NCI-H2029 treated with DMSO at 0.1 percent for 48 hours (cell line): ENCODE measurements around the gene UNC119B.
A peak's percentile ranks its signal among the peaks of the same experiment; 100 is the strongest.
"Not testable (repeated sequence)": the region's sequence is repeated elsewhere in the genome, so short reads cannot be mapped to it uniquely, and the experiment has no call there.

Source experiments
- DNase-seq: peaks from one replicate; lab custom pipeline; 2025; lab: John Stamatoyannopoulos, UW

UNC119B gene

GRCh38 chr12:120710031-120710804 lies at the start of gene UNC119B:
UNC119B (plus strand) TSS chr12:120710458; CDS start chr12:120710475, 17 bp downstream.
- peak; percentile 19 for DNase-seq

DNA sequence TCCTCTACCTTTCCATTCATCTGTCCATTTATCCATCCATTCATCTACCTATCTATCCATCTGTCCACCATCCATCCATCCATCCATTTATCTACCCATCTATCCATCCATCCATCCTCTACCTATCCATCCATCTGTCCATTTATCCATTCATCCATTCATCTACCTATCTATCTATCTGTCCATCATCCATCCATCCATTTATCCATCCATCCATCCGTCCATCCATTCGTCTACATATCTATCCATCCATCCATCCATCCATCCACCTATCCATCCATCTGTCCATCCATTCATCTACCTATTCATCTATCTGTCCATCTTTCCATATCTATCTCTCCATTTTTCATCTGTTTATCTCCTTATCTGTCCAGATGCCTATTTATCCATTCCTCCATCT lies 48.8 kb upstream of the UNC119B start:
- no peak for DNase-seq

DNA sequence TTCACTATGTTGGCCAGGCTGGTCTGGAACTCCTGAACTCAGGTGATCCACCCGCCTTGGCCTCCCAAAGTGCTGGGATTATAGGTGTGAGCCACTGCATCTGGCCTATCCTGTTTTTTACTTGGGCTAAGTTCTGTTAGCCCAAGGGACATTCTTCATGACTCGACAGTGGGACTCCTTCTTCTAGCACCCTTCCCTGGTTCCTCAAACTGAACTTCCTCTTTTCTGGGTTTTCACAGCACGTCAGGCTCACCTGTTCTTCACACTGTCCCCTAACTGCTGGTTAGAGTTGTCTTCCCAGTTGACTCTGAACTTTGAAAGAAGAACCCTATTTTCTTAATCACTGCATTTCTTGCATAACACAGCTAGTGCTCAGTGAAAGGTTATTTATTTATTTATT lies 47.4 kb upstream of the UNC119B start:
- DNase-seq, result no peak

GRCh38 chr12:120663741-120664140 lies 46.5 kb upstream of the UNC119B start:
- no peak for DNase-seq

GRCh38 chr12:120666571-120667390 lies 43.5 kb upstream of the UNC119B start:
- no peak for DNase-seq

DNA sequence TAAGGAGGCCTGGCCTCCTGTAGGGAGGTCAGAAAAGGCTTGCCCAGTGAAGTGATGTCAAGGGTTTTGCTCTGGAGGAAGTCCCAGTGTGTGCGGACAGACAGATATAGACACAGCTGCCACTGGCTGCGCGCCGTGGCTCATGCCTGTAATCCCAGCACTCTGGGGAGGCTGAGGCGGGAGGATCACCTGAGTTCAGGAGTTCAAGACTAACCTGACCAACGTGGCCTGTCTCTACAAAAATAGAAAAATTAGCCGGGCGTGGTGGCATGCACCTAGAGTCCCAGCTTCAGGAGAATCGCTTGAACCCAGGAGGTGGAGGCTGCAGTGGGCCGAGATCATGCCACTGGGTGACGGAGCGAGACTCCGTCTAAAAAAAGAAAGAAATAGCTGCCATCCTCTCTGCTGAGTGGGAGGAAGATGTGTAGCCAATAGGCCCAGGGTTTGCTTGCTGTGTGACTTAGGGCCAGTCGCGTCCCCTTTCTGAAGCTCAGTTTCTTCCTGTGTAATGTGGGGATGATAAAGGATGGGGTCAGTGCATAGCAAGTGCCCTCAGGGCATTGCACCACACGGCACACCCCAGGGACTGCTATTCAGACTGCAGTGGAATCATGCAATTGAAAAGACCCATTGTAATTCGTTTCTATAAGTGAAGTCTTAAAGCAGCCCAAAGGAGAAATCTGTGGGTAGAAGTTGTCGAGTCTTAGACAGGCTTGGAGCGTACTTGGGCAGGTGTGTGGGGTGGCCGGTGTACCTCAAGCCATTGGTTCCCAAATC lies 42.0 kb upstream of the UNC119B start:
- DNase-seq, result no peak

DNA sequence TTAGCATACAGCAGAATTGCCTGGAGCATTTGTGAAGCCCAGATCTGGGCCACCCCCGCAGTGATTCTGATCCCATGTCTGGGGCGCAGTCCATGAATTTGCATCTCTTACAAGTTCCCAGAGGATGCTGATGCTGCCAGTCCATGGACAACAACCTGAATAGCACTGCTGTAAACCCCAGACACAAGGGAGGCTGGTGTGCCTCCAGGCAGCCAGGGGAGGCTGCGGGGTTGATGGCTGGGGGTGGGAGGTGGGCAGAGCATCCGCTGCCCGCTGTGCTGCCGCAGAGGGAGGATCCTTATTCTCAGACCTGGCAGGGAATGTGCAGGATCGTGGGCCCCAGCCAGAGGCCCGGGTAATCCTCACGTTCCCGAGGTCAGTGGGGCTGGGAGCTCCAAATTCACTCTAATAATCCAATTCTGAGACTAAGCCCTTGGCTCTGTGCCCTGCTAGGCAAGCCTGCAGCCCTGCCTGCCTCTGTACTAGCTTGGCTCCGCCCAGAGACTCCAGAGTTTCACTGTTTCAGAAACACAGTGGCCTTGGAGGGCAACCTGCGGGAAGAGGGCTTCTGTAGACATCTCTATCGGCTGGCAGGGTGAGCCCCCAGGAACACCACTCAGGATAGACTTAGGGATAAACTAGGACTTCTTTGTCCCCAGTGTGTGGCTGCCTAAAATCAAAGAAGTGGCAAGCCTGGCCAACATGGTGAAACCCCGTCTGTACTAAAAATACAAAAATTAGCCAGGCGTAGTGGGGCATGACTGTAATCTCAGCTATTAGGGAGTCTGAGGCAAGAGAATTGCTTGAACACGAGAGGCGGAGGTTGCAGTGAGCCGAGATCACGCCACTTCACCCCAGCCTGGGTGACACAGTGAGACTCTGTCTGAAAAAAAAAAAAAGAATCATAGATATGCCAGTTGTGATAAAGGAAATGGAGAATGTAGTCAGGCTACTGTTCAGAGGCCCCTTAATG lies 41.1 kb upstream of the UNC119B start:
- DNase-seq, result no peak

- DNase-seq, result not testable (repeated sequence)
Measured at GRCh38 chr12:120670237-120670636, 40.0 kb upstream of the UNC119B start.

DNA sequence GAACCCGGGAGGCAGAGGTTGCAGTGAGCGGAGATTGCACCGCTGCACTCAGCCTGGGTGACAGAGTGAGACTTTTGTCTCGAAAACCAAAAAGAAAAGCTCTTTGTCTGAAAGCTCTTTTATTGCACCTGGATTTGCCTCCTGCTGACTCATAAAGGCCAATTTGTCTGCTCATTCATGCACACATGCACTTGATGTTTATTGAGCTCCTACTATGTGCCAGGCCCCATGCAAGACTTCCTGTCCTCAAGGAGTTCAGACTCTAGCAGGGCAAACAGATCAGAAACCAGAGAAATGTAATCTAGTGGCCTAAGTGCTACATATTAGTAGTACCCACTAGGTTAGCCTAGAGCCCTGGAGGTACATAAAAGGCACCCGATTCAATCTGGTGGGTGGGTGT lies 39.6 kb upstream of the UNC119B start:
- no peak for DNase-seq

DNA sequence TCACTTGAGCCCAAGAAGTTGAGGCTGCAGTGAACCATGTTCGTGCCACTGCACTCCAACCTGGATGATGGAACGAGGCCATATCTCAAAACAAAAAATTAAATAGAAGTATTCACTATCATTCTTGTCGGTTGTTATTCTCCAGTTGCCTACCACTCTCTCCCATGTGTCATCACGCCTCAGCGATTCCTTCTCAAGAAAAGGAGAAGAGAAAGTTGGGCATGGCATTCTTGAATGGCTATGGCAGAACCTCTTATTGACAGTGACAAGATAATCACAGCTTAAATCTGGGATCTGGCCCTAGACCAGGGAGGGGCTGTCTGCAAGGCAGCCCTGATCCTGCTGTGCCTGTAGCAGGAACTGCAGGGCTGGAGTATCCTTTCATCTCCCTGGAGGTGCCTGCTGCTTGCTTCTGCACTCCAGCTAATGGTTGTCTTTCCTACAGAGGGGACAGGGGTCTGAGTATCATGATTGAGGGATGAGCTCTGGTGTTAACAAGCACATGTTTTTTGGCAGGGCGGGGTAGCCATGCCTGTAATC lies 36.1 kb upstream of the UNC119B start:
- no peak for DNase-seq

DNA sequence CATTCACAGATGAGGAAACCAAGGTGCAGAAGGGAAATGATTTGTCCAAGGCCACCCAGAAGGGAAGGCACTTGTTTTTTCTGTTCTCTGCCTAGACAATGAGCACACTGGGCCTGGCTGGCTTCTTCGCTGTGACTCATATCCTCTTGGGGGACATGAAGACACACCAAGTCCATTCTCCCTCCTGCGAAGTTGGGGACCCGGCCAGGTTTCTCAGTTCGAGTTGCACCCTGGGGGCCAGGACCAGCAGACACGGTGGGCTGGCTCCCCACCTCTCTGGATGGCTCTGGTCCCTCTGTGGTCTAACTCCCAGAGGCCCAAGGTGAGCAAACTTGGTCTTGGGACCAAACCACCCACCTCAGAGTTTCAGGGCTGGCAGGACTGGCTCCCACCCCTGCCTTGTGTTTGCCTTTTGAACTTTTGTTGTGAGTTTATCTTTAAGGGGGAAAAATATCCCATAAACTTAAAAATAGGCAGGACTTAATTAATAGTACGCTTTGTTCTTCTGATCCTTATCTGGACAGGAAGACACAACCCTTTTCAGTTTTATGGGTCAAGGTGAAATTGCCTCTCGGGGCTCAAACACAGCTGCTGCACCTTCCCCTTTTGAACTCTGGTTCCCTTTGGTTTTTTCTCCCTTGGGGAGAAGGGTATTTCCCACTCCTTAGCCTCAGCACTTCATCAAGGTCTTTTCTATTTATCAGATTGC lies 32.3 kb upstream of the UNC119B start:
- no peak for DNase-seq

DNA sequence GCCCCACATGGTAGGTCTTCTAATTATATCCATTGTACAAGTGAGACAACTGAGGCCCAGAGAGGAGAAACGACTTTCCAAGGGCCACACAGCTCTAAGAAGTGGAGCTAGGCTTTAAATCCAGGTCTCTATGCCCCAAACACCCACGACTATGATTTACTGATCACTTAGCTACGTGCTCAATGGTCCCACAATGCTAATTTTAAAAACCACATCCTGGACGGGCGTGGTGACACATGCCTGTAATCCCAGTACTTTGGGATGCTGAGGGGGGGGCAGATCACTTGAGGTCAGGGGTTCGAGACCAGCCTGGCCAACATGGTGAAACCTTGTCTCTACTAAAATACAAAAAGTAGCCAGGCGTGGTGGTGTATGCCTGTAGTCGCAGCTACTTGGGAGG lies 31.7 kb upstream of the UNC119B start:
- no peak for DNase-seq

DNA sequence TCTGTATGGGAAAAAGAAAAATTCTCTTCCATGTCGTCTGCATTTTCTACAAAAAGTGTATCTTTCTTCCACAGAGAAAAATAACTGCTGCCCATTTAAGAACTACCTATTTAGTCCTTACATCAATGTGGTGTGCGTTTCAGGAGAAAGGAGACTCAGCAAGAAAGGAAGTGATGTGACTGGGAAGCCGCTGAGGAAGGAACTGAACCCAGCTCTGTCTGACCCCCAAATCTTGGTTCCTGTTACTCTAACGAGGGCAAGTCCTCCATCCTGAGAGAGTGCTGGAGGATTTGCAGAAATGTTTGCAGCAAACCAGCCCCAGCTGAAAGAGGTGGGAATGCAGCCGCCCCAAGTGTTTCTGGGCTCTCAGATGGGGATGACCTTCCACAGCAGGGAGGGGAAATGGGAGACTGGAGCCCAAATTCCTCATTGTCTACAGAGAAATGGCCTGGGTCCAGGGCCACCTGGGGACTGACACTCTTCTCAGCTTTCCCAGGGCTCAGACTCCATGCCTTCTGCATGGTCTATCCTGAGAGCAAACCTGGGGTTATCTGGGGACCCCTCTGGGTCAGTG lies 30.0 kb upstream of the UNC119B start:
- DNase-seq, result no peak

- no peak for DNase-seq
Measured at GRCh38 chr12:120684523-120684932, 25.7 kb upstream of the UNC119B start.

- no peak for DNase-seq
Measured at GRCh38 chr12:120685522-120685921, 24.7 kb upstream of the UNC119B start.

DNA sequence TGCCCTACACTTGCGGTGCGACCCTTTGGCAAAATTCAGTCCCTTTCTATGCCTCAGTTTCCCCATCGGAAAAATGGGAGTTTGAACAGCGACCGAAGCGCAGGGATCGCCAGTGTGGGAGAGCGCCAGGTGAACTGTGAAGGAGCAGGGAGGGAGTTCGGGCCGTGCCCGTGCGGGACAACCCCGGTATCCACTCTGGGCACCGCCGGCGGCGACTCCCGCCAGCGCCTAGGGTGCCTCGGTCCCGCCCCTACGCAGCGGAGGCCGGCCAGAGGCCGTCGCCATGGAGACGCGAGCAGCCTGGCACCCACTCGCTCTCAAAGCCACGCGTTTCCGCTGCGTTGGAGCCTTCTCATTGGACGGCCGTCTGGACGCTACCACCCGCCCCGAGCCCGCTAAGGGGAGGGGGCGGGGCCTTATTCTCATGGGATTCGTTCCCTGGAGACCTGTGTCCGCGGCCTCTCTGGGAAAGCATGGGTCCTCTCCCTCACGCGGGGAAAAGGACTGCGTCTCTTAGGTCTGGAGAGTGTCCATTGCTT lies 24.0 kb upstream of the UNC119B start:
- peak; percentile 94 for DNase-seq

DNA sequence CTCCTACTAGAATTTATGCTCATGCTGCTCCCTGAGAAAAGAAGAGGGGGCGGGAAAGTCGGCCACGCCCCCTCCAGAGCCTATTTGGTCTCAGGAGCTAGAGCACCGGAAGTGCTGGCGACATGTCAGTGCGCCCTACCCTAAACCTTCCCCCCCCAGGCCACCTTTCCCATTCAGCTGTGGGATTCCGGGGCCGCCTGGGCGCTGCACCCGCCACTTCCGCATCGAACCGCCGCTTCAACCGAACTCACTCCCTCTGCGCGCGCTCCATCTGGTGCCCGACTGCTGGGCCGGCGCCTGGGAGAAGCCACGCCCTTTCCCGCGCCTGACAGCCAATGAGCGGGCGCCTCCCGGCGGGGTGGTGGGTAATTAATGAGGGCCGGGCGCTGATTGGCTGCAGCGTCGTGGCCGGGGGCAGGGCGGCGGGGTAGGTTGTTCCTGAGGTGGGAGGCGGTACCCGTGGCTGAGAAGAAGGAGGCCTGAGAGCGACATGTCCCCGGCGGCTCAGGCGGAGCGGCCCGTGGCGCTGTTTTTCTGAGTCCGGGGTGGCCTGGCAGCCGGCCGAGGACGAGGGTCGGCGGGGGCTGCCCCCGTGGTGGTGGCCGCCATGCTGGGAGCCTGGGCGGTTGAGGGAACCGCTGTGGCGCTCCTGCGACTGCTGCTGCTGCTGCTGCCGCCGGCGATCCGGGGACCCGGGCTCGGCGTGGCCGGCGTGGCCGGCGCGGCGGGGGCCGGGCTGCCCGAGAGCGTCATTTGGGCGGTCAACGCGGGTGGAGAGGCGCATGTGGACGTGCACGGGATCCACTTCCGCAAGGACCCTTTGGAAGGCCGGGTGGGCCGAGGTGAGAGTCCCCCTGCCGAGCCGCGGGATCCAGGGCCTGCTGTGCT lies 23.3 kb upstream of the UNC119B start, which contains the start of gene MLEC:
Gene MLEC, plus strand, starts transcription at position 460 of the 888 bp plus-strand sequence. Its CDS starts 148 bp downstream, at position 608.
- DNase-seq, result peak; percentile 99

DNA sequence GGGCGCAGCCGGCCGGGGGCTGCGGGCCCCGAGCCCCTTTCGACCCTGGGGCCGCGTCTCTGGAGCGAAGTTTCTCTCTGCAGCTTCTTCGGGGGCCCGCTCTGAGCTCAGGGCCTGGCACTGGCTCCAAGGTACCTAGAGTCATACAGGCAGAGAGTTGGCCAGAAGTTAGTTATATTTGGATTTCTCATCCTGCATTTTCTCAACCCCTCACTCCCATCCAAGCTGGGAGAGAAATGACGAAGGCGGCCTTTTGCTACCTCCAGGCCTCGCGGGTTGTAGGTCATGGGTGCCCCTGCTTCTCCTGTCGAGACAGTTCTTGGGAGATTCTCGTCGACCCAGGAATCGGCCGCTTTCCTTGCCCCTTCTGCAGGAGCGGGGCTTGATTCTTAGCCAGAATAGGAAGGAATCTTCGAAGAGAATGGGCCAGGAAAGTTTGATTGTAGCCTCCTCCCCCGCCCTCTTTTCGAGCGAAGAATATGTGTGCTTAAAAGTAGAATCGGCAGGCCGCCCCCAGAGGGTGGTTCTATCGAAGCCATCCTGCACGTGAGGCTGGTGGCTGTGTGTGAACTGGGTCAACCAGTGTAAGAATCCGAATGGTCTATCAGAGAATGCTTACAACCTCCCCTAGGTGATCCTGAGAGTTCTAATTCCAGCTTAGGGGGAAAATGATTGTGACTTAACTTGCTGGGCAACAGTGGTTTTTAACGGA lies 22.5 kb upstream of the UNC119B start:
- DNase-seq, result no peak
